Measurements from ENCODE around the gene CACNA1C.

- TF ChIP-seq POLR2A (IDR thresholded peaks at IDR 0.05; ENCODE audit: low read depth, low read length) (no peak), CEBPB (IDR thresholded peaks at IDR 0.05; ENCODE audit: low read depth, low read length) (no peak), ELK1 (IDR thresholded peaks at IDR 0.05; ENCODE audit: borderline replicate concordance, low read depth, low read length) (no peak), CHD1 (IDR thresholded peaks at IDR 0.05; ENCODE audit: low read depth, low read length) (no peak), CTCF (conservative IDR thresholded peaks at IDR 0.05; ENCODE audit: low read depth, low read length) (no peak), RAD21 (IDR thresholded peaks at IDR 0.05; ENCODE audit: low read length) (no peak), MAFK (IDR thresholded peaks at IDR 0.05; ENCODE audit: low read depth, low read length) (no peak), SMC3 (IDR thresholded peaks at IDR 0.05; ENCODE audit: low read depth, low read length) (no peak)
Measured at GRCh38 chr12:2457215-2457932, 404.6 kb downstream of the CACNA1C start.

Data from IMR-90 (cell line).